WTC11 (cell line): ENCODE results near the gene SPATA9. TPM values are rescaled to one million over a fixed set of nuclear protein-coding genes. Genes with fewer than 3 reads are reported as not detected.
"Not testable (repeated sequence)": the region's sequence is repeated elsewhere in the genome, so short reads cannot be mapped to it uniquely, and the experiment has no call there.

Experiments used
- ATAC-seq: fragments of 200-7000 bp; cut with Tn5 transposase; 2 replicates; pipeline ENCODE4 v1.10.0; 2021; ENCODE audit warnings: mild to moderate bottlenecking, moderate library complexity
- CTCF ChIA-PET: fragments of 300-600 bp; sonication (Branson Sonifier 250); formaldehyde crosslinking; loops from one replicate; lab custom pipeline; 2021; ENCODE audit warnings: antibody characterized with exemption; lab: Charles Lee
- POLR2A ChIA-PET: fragments of 350-600 bp; sonication (Branson Sonifier 250); formaldehyde crosslinking; loops from one replicate; lab custom pipeline; 2021; ENCODE audit warnings: antibody characterized with exemption; lab: Charles Lee
- DNase-seq: peaks from one replicate; pipeline ENCODE4 v3.0.0; 2021; ENCODE audit warnings: low spot score
- H3K27ac Mint-ChIP-seq: 2 replicates; pipeline ENCODE4 v1.8.0; 2021; ENCODE audit warnings: mixed read lengths
- H3K27me3 Mint-ChIP-seq: 2 replicates; pipeline ENCODE4 v1.8.0; 2021; ENCODE audit warnings: low read depth, mild to moderate bottlenecking, moderate library complexity, mixed read lengths
- H3K36me3 Mint-ChIP-seq: 2 replicates; pipeline ENCODE4 v1.8.0; 2021; ENCODE audit warnings: mixed read lengths
- H3K4me1 Mint-ChIP-seq: 2 replicates; pipeline ENCODE4 v1.8.0; 2022; ENCODE audit warnings: mixed read lengths
- H3K4me3 Mint-ChIP-seq: 2 replicates; pipeline ENCODE4 v1.8.0; 2021; ENCODE audit warnings: mild to moderate bottlenecking, moderate library complexity, mixed read lengths
- H3K9me3 Mint-ChIP-seq: 2 replicates; pipeline ENCODE4 v1.8.0; 2021; ENCODE audit warnings: mixed read lengths
- EMX1 ChIP-seq: fragments of 250-450 bp; sonication (Bioruptor Pico); IDR thresholded peaks from 2 replicates; pipeline ENCODE4 v1.8.0; 2021; ENCODE audit warnings: mild to moderate bottlenecking
- ESRRA ChIP-seq: sonication (generic); formaldehyde crosslinking; IDR thresholded peaks from 2 replicates; pipeline ENCODE4 v1.8.1; 2022; ENCODE audit warnings: mild to moderate bottlenecking, missing genetic modification reagents, borderline replicate concordance
- FOXK1 ChIP-seq: sonication (generic); formaldehyde crosslinking; IDR thresholded peaks from 2 replicates; pipeline ENCODE4 v1.8.0; 2022; ENCODE audit warnings: mild to moderate bottlenecking, moderate library complexity, missing genetic modification reagents
- GRHL2 ChIP-seq: fragments of 250-450 bp; sonication (Bioruptor Pico); IDR thresholded peaks from 2 replicates; pipeline ENCODE4 v1.8.0; 2022; ENCODE audit warnings: mild to moderate bottlenecking, moderate library complexity; ENCODE audit not compliant: insufficient replicate concordance, severe bottlenecking
- HMGA2 ChIP-seq: fragments of 250-450 bp; sonication (Bioruptor Pico); IDR thresholded peaks from 2 replicates; pipeline ENCODE4 v1.4.0; 2021; ENCODE audit warnings: mild to moderate bottlenecking, moderate library complexity
- KAT7 ChIP-seq: sonication (generic); formaldehyde crosslinking; IDR thresholded peaks from 2 replicates; pipeline ENCODE4 v1.8.1; 2023; ENCODE audit warnings: missing genetic modification reagents, mild to moderate bottlenecking, borderline replicate concordance
- MXD4 ChIP-seq: fragments of 250-450 bp; sonication (Bioruptor Pico); IDR thresholded peaks from 2 replicates; pipeline ENCODE4 v1.8.0; 2021; ENCODE audit warnings: mild to moderate bottlenecking, moderate library complexity, borderline replicate concordance
- ZNF219 ChIP-seq: sonication (generic); formaldehyde crosslinking; IDR thresholded peaks from 2 replicates; pipeline ENCODE4 v1.8.0; 2023; ENCODE audit warnings: missing genetic modification reagents, mild to moderate bottlenecking, borderline replicate concordance
- ZNF263 ChIP-seq: sonication (generic); formaldehyde crosslinking; IDR thresholded peaks from 2 replicates; pipeline ENCODE4 v1.8.1; 2022; ENCODE audit warnings: low read depth, mild to moderate bottlenecking, moderate library complexity, missing genetic modification reagents
- total RNA-seq: library from RNA; stranded (reverse); gene quantifications from 3 replicates; pipeline ENCODE4 v1.2.3, GENCODE V29; 2021
- TF ChIP-seq, protein P1 (sequence below): sonication (generic); formaldehyde crosslinking; conservative IDR thresholded peaks from 2 replicates; pipeline ENCODE4 v1.8.1; 2023; ENCODE audit warnings: mild to moderate bottlenecking, low read depth, missing genetic modification reagents, moderate library complexity
- TF ChIP-seq, protein P2 (sequence below): sonication (generic); formaldehyde crosslinking; conservative IDR thresholded peaks from 2 replicates; pipeline ENCODE4 v1.8.1; 2022; ENCODE audit warnings: mild to moderate bottlenecking, missing genetic modification reagents
- TF ChIP-seq, protein P3 (sequence below): sonication (generic); formaldehyde crosslinking; IDR thresholded peaks from 2 replicates; pipeline ENCODE4 v1.8.1; 2023; ENCODE audit warnings: mild to moderate bottlenecking, missing genetic modification reagents
- TF ChIP-seq, protein P4 (sequence below): sonication (generic); formaldehyde crosslinking; IDR thresholded peaks from 2 replicates; pipeline ENCODE4 v1.8.1; 2023; ENCODE audit warnings: mild to moderate bottlenecking, missing genetic modification reagents
- TF ChIP-seq, protein P5 (sequence below): sonication (generic); formaldehyde crosslinking; IDR thresholded peaks from 2 replicates; pipeline ENCODE4 v1.8.1; 2022; ENCODE audit warnings: missing genetic modification reagents, borderline replicate concordance

The SPATA9 gene
- total RNA-seq, 1 experiment from 2014 or later: not detected

DNA sequence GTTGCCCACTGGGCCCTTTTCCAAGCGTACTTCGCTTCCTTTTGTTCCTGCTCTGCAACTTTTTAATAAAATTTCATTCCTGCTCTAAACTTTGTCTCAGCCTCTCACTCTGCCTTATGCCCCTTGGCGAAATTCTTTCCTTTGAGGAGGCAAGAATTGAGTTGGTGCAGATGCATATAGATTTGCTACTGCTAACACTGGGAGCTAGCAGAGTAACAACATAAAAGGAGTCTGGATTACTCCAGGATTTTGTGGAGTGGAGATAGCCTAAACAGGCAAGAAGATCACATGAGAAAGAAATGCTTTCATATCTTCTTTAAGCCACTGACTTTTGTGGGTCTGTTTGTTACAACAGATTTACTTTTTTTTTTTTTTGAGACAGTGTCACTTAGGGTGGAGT lies 49.1 kb downstream of the SPATA9 start (continued):
- TF ChIP-seq, protein P1, sequence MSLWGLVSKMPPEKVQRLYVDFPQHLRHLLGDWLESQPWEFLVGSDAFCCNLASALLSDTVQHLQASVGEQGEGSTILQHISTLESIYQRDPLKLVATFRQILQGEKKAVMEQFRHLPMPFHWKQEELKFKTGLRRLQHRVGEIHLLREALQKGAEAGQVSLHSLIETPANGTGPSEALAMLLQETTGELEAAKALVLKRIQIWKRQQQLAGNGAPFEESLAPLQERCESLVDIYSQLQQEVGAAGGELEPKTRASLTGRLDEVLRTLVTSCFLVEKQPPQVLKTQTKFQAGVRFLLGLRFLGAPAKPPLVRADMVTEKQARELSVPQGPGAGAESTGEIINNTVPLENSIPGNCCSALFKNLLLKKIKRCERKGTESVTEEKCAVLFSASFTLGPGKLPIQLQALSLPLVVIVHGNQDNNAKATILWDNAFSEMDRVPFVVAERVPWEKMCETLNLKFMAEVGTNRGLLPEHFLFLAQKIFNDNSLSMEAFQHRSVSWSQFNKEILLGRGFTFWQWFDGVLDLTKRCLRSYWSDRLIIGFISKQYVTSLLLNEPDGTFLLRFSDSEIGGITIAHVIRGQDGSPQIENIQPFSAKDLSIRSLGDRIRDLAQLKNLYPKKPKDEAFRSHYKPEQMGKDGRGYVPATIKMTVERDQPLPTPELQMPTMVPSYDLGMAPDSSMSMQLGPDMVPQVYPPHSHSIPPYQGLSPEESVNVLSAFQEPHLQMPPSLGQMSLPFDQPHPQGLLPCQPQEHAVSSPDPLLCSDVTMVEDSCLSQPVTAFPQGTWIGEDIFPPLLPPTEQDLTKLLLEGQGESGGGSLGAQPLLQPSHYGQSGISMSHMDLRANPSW (CRISPR knock-in tag): no peak
- TF ChIP-seq MXD4 (no peak), GRHL2 (CRISPR knock-in tag) (no peak)
- TF ChIP-seq, protein P2, sequence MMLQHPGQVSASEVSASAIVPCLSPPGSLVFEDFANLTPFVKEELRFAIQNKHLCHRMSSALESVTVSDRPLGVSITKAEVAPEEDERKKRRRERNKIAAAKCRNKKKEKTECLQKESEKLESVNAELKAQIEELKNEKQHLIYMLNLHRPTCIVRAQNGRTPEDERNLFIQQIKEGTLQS (CRISPR knock-in tag): no peak
- TF ChIP-seq, protein P3, sequence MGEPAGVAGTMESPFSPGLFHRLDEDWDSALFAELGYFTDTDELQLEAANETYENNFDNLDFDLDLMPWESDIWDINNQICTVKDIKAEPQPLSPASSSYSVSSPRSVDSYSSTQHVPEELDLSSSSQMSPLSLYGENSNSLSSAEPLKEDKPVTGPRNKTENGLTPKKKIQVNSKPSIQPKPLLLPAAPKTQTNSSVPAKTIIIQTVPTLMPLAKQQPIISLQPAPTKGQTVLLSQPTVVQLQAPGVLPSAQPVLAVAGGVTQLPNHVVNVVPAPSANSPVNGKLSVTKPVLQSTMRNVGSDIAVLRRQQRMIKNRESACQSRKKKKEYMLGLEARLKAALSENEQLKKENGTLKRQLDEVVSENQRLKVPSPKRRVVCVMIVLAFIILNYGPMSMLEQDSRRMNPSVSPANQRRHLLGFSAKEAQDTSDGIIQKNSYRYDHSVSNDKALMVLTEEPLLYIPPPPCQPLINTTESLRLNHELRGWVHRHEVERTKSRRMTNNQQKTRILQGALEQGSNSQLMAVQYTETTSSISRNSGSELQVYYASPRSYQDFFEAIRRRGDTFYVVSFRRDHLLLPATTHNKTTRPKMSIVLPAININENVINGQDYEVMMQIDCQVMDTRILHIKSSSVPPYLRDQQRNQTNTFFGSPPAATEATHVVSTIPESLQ (CRISPR knock-in tag): no peak

DNA sequence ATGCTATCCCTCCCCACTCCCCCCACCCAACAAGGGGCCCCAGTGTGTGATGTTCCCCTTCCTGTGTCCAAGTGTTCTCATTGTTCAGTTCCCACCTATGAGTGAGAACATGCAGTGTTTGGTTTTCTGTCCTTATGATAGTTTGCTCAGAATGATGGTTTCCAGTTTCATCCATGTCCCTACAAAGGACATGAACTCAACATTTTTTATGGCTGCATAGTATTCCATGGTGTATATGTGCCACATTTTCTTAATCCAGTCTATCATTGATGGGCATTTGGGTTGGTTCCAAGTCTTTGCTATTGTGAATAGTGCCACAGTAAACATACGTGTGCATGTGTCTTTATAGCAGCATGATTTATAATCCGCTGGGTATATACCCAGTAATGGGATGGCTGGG lies 49.8 kb downstream of the SPATA9 start:
- H3K27me3 Mint-ChIP-seq, ATAC-seq, DNase-seq, H3K4me1 Mint-ChIP-seq, H3K27ac Mint-ChIP-seq, CTCF ChIA-PET, H3K4me3 Mint-ChIP-seq, POLR2A ChIA-PET: not testable (repeated sequence)
- peaks cover 25% of the 10 kb centered on the region for H3K36me3 Mint-ChIP-seq
- peaks cover 38% of the 10 kb centered on the region for H3K9me3 Mint-ChIP-seq

DNA sequence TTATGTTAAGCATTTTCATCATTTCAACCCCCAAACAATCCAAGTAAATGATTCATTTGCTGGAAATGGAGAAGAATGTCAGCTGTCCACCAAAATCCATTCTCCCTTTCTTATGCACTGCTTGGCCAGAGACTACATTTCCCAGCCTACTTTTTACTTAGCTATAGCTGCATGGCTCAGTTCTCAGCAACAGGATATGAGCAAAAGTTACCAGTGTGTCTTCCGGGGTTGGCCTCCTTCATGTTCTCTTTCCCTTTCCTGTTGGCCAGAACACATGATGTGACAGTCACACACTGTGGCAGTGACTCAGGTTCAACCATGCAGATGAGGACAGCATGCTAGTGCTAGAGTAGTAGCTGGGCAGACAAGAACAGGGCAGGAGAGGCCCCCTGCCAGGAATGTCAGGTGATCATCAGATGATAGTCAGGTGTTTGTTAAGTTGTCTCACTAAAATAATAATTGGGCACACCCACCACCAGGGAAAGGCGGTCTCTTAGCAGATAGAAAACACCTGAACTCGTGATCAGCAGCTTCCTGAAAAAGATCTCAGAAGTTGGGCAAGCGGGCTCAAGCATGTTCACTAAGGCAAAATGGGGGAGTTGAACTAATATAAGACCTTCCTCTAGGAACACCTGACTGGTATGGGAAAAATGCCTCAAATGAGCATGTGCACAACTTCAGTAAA lies 50.7 kb downstream of the SPATA9 start:
- POLR2A ChIA-PET: no interaction called here
- Mint-ChIP-seq H3K9me3 (peaks cover 44% of the 10 kb centered on the region), H3K4me3 (no peak overlapping the region), H3K27me3 (no peaks in the 10 kb centered on the region; the same call in 1 of the 2 replicates), H3K4me1 (no peaks in the 10 kb centered on the region), H3K27ac (no peak overlapping the region), H3K36me3 (peaks cover 30% of the 10 kb centered on the region)
- CTCF ChIA-PET: no interaction called here
- DNase-seq: no peak
- TF ChIP-seq ESRRA (no peak), HMGA2 (CRISPR knock-in tag) (no peak), KAT7 (CRISPR knock-in tag) (no peak), ZNF219 (CRISPR knock-in tag) (no peak), ZNF263 (CRISPR knock-in tag) (no peak), FOXK1 (no peak), EMX1 (no peak)
- TF ChIP-seq, protein P4, sequence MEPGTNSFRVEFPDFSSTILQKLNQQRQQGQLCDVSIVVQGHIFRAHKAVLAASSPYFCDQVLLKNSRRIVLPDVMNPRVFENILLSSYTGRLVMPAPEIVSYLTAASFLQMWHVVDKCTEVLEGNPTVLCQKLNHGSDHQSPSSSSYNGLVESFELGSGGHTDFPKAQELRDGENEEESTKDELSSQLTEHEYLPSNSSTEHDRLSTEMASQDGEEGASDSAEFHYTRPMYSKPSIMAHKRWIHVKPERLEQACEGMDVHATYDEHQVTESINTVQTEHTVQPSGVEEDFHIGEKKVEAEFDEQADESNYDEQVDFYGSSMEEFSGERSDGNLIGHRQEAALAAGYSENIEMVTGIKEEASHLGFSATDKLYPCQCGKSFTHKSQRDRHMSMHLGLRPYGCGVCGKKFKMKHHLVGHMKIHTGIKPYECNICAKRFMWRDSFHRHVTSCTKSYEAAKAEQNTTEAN (CRISPR knock-in tag): no peak
- TF ChIP-seq, protein P5, sequence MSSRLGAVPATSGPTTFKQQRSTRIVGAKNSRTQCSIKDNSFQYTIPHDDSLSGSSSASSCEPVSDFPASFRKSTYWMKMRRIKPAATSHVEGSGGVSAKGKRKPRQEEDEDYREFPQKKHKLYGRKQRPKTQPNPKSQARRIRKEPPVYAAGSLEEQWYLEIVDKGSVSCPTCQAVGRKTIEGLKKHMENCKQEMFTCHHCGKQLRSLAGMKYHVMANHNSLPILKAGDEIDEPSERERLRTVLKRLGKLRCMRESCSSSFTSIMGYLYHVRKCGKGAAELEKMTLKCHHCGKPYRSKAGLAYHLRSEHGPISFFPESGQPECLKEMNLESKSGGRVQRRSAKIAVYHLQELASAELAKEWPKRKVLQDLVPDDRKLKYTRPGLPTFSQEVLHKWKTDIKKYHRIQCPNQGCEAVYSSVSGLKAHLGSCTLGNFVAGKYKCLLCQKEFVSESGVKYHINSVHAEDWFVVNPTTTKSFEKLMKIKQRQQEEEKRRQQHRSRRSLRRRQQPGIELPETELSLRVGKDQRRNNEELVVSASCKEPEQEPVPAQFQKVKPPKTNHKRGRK (CRISPR knock-in tag): no peak
- peak; percentile 34; the same call in 1 of the 2 replicates for ATAC-seq
